Fibroblast of villous mesenchyme (primary cell): ENCODE measurements around the gene C3orf85. TPM values are rescaled to one million over a fixed set of nuclear protein-coding genes. Genes with fewer than 3 reads are reported as not detected.

Experiments used
- DNase-seq: peaks from one replicate; pipeline ENCODE4 v3.0.0-alpha.2; 2010; ENCODE audit warnings: low read depth
- H3K4me3 ChIP-seq: 2 replicates; pipeline ENCODE4 v1.5.1; 2011; ENCODE audit warnings: low read depth, mild to moderate bottlenecking, low read length
- total RNA-seq: library from RNA; depleted of rRNA; stranded (reverse); fragments of >200 nt; gene quantifications from 2 replicates; pipeline ENCODE4 v1.2.3, GENCODE V29; 2012
- TF ChIP-seq, protein P1 (sequence below): IDR thresholded peaks from 2 replicates; pipeline ENCODE4 v1.5.1; 2012; ENCODE audit warnings: low read depth, mild to moderate bottlenecking, low read length; ENCODE audit not compliant: insufficient read depth

C3orf85 gene
- total RNA-seq, 1 donor, result not detected

GRCh38 chr3:109165905-109166304 is 29.4 kb downstream of the C3orf85 start:
- TF ChIP-seq, protein P1, sequence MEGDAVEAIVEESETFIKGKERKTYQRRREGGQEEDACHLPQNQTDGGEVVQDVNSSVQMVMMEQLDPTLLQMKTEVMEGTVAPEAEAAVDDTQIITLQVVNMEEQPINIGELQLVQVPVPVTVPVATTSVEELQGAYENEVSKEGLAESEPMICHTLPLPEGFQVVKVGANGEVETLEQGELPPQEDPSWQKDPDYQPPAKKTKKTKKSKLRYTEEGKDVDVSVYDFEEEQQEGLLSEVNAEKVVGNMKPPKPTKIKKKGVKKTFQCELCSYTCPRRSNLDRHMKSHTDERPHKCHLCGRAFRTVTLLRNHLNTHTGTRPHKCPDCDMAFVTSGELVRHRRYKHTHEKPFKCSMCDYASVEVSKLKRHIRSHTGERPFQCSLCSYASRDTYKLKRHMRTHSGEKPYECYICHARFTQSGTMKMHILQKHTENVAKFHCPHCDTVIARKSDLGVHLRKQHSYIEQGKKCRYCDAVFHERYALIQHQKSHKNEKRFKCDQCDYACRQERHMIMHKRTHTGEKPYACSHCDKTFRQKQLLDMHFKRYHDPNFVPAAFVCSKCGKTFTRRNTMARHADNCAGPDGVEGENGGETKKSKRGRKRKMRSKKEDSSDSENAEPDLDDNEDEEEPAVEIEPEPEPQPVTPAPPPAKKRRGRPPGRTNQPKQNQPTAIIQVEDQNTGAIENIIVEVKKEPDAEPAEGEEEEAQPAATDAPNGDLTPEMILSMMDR, result no peak
- no peak overlapping the region for H3K4me3 ChIP-seq
- no peak for DNase-seq

DNA sequence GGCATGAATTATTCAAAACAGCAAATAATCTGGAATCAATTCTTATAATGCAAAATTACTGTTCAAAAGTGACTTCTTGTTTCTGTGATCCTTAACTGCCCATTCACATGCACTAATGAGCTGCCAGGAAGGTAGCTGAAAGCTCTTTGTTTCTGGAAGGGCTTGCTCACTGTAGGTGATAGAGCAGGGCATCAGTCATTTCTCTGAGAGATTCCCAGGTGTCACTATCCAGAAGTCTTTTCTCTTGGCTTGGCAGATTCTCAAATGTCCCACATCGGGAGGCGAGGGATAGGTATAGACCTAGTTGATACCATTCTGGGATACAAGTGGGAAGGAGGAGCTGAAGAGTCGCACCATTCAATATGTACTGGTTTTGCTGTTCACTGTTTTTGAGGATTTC is 35.0 kb downstream of the C3orf85 start:
- TF ChIP-seq, protein P1, result no peak
- H3K4me3 ChIP-seq, result no peak overlapping the region
- DNase-seq, result no peak

- no peak for DNase-seq
- H3K4me3 ChIP-seq, result no peak overlapping the region
- TF ChIP-seq, protein P1, result no peak
Measured at GRCh38 chr3:109175411-109175810, 38.9 kb downstream of the C3orf85 start.

DNA sequence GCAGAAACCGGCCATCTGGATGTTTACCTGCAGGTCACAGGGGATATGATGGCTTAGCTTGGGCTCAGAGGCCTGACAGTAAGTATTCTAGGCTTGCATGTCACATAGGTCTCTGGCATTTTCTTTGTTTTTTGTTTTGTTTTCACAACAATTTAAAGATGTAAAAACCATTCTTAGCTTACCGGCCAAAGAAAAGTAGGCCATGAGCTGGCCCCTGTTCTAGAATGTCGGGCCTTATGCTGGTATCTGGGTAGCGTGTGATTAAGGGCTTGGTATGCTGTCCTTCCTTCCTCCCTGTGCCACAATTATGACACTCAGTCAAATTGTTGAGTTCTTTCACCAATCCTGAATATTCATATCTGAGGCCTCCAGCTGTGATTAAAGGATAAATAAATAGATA is 40.2 kb downstream of the C3orf85 start:
- DNase-seq, result no peak
- TF ChIP-seq, protein P1, result no peak
- no peak overlapping the region for H3K4me3 ChIP-seq

GRCh38 chr3:109177908-109178307 is 41.4 kb downstream of the C3orf85 start:
- no peak for DNase-seq
- TF ChIP-seq, protein P1, result no peak
- H3K4me3 ChIP-seq, result no peak overlapping the region

DNA sequence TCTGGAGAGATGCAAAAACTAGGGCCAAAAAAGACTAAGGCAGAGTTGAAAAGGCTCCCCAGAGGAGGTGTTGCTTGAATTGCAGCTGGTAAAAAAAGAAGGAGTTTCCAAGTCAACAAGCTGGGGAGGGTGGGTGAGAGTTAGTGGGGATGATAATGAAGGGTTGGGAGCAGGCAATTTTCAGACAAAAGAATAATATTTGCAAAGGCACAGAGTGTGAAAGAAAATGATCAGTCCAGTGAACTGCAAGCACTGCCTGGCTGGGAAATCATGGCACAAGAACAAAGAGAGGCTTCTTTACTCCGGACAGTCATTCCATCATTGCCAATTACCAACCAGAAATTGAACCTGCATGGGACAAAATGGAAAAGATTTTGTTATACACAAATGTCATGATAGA is 42.2 kb downstream of the C3orf85 start:
- DNase-seq, result no peak
- no peak overlapping the region for H3K4me3 ChIP-seq
- TF ChIP-seq, protein P1, result no peak

- TF ChIP-seq, protein P1, result no peak
- DNase-seq, result no peak
- H3K4me3 ChIP-seq, result no peak overlapping the region
Measured at GRCh38 chr3:109184726-109185125, 48.2 kb downstream of the C3orf85 start.
